Spleen (tissue), 11 donors: ENCODE results near the gene JTB. TPM values are rescaled to one million over a fixed set of nuclear protein-coding genes. Genes with fewer than 3 reads are reported as not detected.

Source experiments
- DNase-seq: peaks from one replicate; pipeline ENCODE4 v3.0.0-alpha.2; 2020
- H3K27ac ChIP-seq, 8 donors: fragments of 200-600 bp; sonication (generic) in 7 of 8; 1 replicate in 4 of 8; 2 replicates in 4 of 8; pipeline versions ENCODE4 v1.5.0 to v1.8.0; 2016 to 2021; ENCODE audit warnings: inconsistent platforms in 4 of 8, mild to moderate bottlenecking in 4 of 8, moderate library complexity in 1 of 8
- H3K27me3 ChIP-seq, 7 donors: fragments of 200-600 bp; sonication (generic) in 6 of 7; replicated peaks in 1 of 7; 1 replicate in 4 of 7; 2 replicates in 3 of 7; pipeline versions ENCODE4 v1.5.0 to v1.8.0; 2016 to 2021; ENCODE audit warnings: inconsistent platforms in 3 of 7, mild to moderate bottlenecking in 1 of 7
- H3K36me3 ChIP-seq, 6 donors: fragments of 200-600 bp; sonication (generic) in 5 of 6; 1 replicate in 4 of 6; 2 replicates in 2 of 6; pipeline versions ENCODE4 v1.5.0 to v1.8.0; 2016 to 2021; ENCODE audit warnings: inconsistent platforms in 2 of 6
- H3K4me1 ChIP-seq, 6 donors: fragments of 200-600 bp; sonication (generic) in 5 of 6; 1 replicate in 3 of 6; 2 replicates in 3 of 6; pipeline versions ENCODE4 v1.5.0 to v1.8.0; 2016 to 2021; ENCODE audit warnings: inconsistent platforms in 3 of 6
- H3K4me3 ChIP-seq, 8 donors: fragments of 200-600 bp; sonication (generic) in 7 of 8; 1 replicate in 4 of 8; 2 replicates in 4 of 8; pipeline versions ENCODE4 v1.5.0 to v1.8.0; 2016 to 2021; ENCODE audit warnings: inconsistent platforms in 4 of 8, mild to moderate bottlenecking in 4 of 8, moderate library complexity in 2 of 8
- H3K9me3 ChIP-seq, 8 donors: fragments of 200-600 bp; sonication (generic) in 7 of 8; 1 replicate in 4 of 8; 2 replicates in 4 of 8; pipeline versions ENCODE4 v1.5.0 to v1.8.0; 2016 to 2021; ENCODE audit warnings: inconsistent platforms in 4 of 8
- POLR2A ChIP-seq, 3 donors: fragments of 450-650 bp; IDR thresholded peaks; one replicate each; pipeline ENCODE4 v1.5.1; 2017; ENCODE audit warnings: antibody characterized with exemption in 3 of 3, mild to moderate bottlenecking in 1 of 3
- POLR2AphosphoS5 ChIP-seq, 3 donors: sonication (generic); formaldehyde crosslinking; IDR thresholded peaks; one replicate each; pipeline ENCODE4 v1.5.1; 2017; ENCODE audit warnings: antibody characterized with exemption in 3 of 3
- WGBS, 5 donors: extraction: QIAGEN DNeasy Blood & Tissue Kit in 3 of 5; methylation state at CpG; one replicate each; pipeline versions ENCODE4 v1.1.5 to v1.1.7; 2013 to 2018; 5-methylcytosine and 5-hydroxymethylcytosine counted together
- intact Hi-C: fragments of 100-400 bp; cut with DNase I; formaldehyde crosslinking; loops from one replicate; pipeline ENCODE4 v1.15.0; 2023; ENCODE audit warnings: low total_unique reads
- polyA plus RNA-seq, 3 donors: library from polyadenylated mRNA; stranded (reverse); fragments of 200-250 nt; gene quantifications; one replicate each; pipeline ENCODE4 v1.2.1, GENCODE V29; 2013
- total RNA-seq, 7 donors: library from RNA; depleted of rRNA in 3 of 7; stranded (reverse); fragments of >200 nt in 3 of 7; fragmentation: NEBNext Ultra II Directional in 4 of 7; extraction: Animal tissue kit (Norgen Biotek cat#: 25700) in 4 of 7; gene quantifications; one replicate each; pipeline versions ENCODE4 v1.1.0 to v1.2.1, GENCODE V29; 2016 to 2021
- TF ChIP-seq, protein P1 (sequence below), 11 experiments: fragments of 200-600 bp in 7 of 11; fragments of 450-650 bp in 4 of 11; sonication (generic) in 4 of 11; IDR thresholded peaks in 8 of 11; conservative IDR thresholded peaks in 3 of 11; 1 replicate in 7 of 11; 2 replicates in 4 of 11; pipeline versions ENCODE4 v1.4.0 to v1.8.0; 2016 to 2021; ENCODE audit warnings: antibody characterized with exemption in 11 of 11, inconsistent platforms in 4 of 11, mild to moderate bottlenecking in 1 of 11
- donor health status: healthy with polysubstance abuse.
- donor health status: DM: no; HTN: no; CAD: no; lungs with moderate emphysema.
- donor health status: DM: no; HTN: no; CAD: no.
- donor health status: Bipolar disorder and iron deficiency.
- donor health status: healthy.
- donor health status: DM: no; HTN: no; CAD: no.
- donor health status: DM: yes; HTN: yes; CAD: no.

Gene JTB
- total and polyA plus RNA-seq, 10 donors = 97.9 to 243 (median 194) TPM

DNA sequence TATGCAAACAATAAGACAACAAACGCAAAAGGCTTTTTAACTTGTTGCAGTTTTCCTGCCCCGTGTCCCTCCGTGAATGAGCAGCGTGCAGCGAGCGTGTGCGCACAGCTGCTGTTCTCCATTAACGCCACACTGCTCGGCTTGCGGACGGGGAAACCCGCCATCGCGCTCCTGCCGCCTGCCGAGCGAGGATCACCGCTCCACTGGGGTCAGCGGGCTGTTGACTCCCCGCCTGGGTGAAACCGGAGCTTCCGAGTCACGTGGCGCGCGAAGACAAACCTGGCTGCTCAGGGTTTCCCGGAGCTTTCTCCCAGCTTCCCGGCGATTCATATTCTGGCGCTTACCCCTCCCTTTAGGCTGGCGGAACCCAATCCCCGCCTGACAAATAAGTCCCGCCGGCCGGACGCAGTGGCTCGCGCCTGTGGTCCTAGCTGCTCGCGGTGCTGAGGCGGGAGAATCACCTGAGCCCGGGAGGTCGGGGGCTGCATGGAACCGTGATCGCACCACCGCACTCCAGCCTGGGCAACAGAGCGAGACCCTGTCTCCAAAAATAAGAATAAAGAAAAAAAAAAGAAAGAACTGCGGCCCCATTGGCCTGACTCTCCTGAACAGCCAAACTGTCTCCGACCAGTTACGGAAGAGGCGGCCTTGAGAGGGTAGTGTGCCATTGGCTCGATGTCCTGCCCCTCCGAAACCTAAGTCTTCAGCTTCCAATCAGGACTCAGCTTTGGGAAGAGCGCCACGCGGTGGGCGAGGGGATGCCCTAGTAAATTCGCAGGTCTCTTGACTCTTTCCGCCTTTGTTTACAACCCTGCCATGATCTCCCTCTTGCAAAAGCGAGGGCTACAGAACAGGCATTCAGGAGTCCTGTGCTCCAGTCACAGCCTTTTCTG is 10.1 kb downstream of the JTB start, which contains the start of gene CREB3L4:
Gene CREB3L4 (plus strand): TSS at position 796 of the 893 bp plus-strand sequence. CDS start 624 bp downstream, outside the sequence.
- DNase-seq = peak; percentile 96
- H3K27me3 ChIP-seq = no peaks in the 10 kb centered on the region
- H3K4me3 ChIP-seq = peak within 1 kb of the TSS; percentile 62 to 83 (median 69)
- peak within 1 kb of the TSS; percentile 95 to 98 (median 96) for H3K27ac ChIP-seq
- intact Hi-C loops = no loop called here
- no peaks in the 10 kb centered on the region for H3K9me3 ChIP-seq
- H3K36me3 ChIP-seq = peaks cover 0 to 3% (median 0%) of the 10 kb centered on the region in 6 donors
- TF ChIP-seq POLR2A (IDR thresholded peaks at IDR 0.05) (peak in 2 of 3 donors; percentile 9 to 79), POLR2AphosphoS5 (IDR thresholded peaks at IDR 0.05) (peak; percentile 91 to 97 (median 95))
- TF ChIP-seq, protein P1, sequence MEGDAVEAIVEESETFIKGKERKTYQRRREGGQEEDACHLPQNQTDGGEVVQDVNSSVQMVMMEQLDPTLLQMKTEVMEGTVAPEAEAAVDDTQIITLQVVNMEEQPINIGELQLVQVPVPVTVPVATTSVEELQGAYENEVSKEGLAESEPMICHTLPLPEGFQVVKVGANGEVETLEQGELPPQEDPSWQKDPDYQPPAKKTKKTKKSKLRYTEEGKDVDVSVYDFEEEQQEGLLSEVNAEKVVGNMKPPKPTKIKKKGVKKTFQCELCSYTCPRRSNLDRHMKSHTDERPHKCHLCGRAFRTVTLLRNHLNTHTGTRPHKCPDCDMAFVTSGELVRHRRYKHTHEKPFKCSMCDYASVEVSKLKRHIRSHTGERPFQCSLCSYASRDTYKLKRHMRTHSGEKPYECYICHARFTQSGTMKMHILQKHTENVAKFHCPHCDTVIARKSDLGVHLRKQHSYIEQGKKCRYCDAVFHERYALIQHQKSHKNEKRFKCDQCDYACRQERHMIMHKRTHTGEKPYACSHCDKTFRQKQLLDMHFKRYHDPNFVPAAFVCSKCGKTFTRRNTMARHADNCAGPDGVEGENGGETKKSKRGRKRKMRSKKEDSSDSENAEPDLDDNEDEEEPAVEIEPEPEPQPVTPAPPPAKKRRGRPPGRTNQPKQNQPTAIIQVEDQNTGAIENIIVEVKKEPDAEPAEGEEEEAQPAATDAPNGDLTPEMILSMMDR (IDR thresholded peaks at IDR 0.05 in 8 of 11, conservative IDR thresholded peaks at IDR 0.05 in 3 of 11) = peak in 9 of 11 experiments; percentile 12 to 58 (median 45)
- 0 to 1% (median 0%) methylated on average over 40 to 60 of the region's 60 CpGs for WGBS, 5 donors
- H3K4me1 ChIP-seq = peaks cover 36 to 74% (median 57%) of the 10 kb centered on the region in 6 donors

DNA sequence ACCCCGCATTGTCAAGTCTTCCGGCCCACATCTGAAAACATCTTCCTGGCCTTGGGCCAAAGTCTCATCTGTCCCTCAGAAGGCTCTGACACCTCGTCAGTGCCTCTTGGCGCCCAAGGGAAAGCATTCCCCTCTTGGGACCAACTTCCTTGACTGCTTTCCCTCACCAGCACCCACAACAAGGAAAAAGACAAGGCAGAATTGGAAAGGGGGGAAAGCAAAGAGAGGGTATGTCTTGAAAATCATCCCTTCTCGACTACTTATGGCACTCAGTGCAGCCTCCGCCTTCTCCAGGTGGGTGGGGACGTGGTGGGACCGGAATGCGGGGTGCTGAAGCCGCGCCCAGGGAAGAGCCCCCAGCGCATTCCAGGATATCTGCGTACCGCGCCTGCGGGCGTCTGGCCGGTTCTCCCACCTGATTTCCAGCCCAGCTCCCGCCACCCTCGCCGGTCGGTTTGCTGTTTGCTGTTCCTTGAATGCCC is 13.6 kb downstream of the JTB start:
- TF ChIP-seq, protein P1 (IDR thresholded peaks at IDR 0.05 in 8 of 11, conservative IDR thresholded peaks at IDR 0.05 in 3 of 11) = no peak
- TF ChIP-seq POLR2A (IDR thresholded peaks at IDR 0.05) = no peak
- TF ChIP-seq POLR2AphosphoS5 (IDR thresholded peaks at IDR 0.05) = no peak
- 2 to 4% (median 2%) methylated on average over 22 of the region's 22 CpGs for WGBS, 5 donors
- peak overlapping the region; percentile 65 to 86 (median 76) for H3K4me3 ChIP-seq
- intact Hi-C loops = no loop called here
- no peaks in the 10 kb centered on the region for H3K27me3 ChIP-seq
- H3K27ac ChIP-seq = peak overlapping the region; percentile 94 to 99 (median 97)
- peaks cover 43 to 90% (median 80%) of the 10 kb centered on the region in 6 donors for H3K4me1 ChIP-seq
- no peaks in the 10 kb centered on the region for H3K9me3 ChIP-seq
- H3K36me3 ChIP-seq = peaks cover 0 to 32% (median 17%) of the 10 kb centered on the region in 6 donors
- DNase-seq = peak; percentile 82

DNA sequence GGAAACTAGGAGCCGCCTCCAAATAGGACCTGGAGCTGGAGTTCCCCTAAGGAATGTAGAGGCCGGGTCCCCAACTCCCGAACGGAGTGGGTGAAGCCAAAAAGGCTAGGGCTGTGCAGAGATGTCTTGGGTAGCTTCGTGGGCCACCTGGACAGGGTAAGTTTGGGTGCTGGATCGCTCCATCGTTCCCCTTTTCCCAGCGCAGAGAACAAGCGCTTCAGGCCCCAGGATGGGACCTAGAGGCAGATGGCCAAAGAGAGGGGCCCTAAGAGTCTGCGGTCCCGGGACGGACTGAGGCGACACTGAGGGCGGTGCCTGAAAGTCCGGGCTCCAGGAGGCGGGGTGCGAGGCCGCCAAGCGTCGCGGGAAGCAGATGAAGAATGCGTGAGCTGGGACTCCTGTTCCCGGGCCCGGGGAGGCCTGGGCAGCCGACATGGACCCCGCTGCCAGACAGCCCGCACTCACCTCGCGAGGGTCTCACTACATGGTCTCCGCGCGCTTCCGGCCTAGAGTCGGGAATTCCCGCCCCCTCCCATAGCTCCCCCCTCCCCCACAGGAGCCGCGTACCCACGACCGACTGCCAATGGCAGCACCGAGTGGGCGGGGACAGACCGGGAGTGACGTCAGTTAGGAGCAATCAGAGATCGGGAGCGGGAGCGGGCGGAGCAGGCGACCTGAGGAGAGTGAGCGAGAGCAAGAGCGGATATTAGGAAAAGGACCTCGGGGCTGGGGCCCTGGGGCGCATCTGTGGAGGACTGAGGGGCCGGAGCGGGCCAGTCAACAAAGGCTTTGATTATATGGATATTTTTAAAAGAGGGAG is 14.2 kb downstream of the JTB start, which contains the start of gene SLC39A1:
Gene SLC39A1 (minus strand): TSS at position 508 of the 820 bp plus-strand sequence. CDS start 822 bp downstream, outside the sequence.
- H3K4me3 ChIP-seq = peak within 1 kb of the TSS; percentile 65 to 86 (median 76)
- 0 to 1% (median 1%) methylated on average over 36 to 54 of the region's 54 CpGs for WGBS, 5 donors
- no peaks in the 10 kb centered on the region for H3K9me3 ChIP-seq
- DNase-seq = peak; percentile 98
- intact Hi-C loops = no loop called here
- TF ChIP-seq POLR2AphosphoS5 (IDR thresholded peaks at IDR 0.05) (peak; percentile 91 to 93 (median 92)), POLR2A (IDR thresholded peaks at IDR 0.05) (peak in 2 of 3 donors; percentile 20 to 56)
- TF ChIP-seq, protein P1 (IDR thresholded peaks at IDR 0.05 in 8 of 11, conservative IDR thresholded peaks at IDR 0.05 in 3 of 11) = peak in 1 of 11 experiments; percentile 35
- peaks cover 0 to 32% (median 17%) of the 10 kb centered on the region in 6 donors for H3K36me3 ChIP-seq
- H3K27ac ChIP-seq = peak within 1 kb of the TSS; percentile 94 to 99 (median 97)
- H3K4me1 ChIP-seq = peaks cover 40 to 87% (median 77%) of the 10 kb centered on the region in 6 donors
- H3K27me3 ChIP-seq = no peaks in the 10 kb centered on the region
